Chondrocyte (in vitro differentiated cells): ENCODE measurements around the gene JTB. TPM values are rescaled to one million over a fixed set of nuclear protein-coding genes. Genes with fewer than 3 reads are reported as not detected.
A peak's percentile ranks its signal among the peaks of the same experiment; 100 is the strongest.

Experiments
- DNase-seq: peaks from one replicate; pipeline ENCODE4 v3.0.0; 2021; ENCODE audit warnings: mixed read lengths, low spot score
- H3K27ac Mint-ChIP-seq: one replicate; pipeline ENCODE4 v1.8.0; 2021; ENCODE audit warnings: mild to moderate bottlenecking, moderate library complexity, mixed read lengths; ENCODE audit not compliant: unreplicated experiment
- H3K27me3 Mint-ChIP-seq: 2 replicates; pipeline ENCODE4 v1.8.0; 2021; ENCODE audit warnings: low read depth, mixed read lengths
- H3K36me3 Mint-ChIP-seq: 2 replicates; pipeline ENCODE4 v1.8.0; 2021; ENCODE audit warnings: low read depth, mixed read lengths
- H3K4me1 Mint-ChIP-seq: 2 replicates; pipeline ENCODE4 v1.8.0; 2021; ENCODE audit warnings: low read depth, mild to moderate bottlenecking, mixed read lengths
- H3K4me3 Mint-ChIP-seq: one replicate; pipeline ENCODE4 v1.8.0; 2021; ENCODE audit warnings: mild to moderate bottlenecking, moderate library complexity, mixed read lengths; ENCODE audit not compliant: unreplicated experiment
- H3K9me3 Mint-ChIP-seq: 2 replicates; pipeline ENCODE4 v1.8.0; 2021; ENCODE audit warnings: low read depth, mixed read lengths
- CTCF ChIP-seq: fragments of 200-600 bp; sonication (generic); IDR thresholded peaks from 2 replicates; pipeline ENCODE4 v1.5.0; 2021; ENCODE audit warnings: antibody characterized with exemption, mild to moderate bottlenecking, moderate library complexity
- total RNA-seq: library from RNA; stranded (reverse); gene quantifications from 3 replicates; pipeline ENCODE4 v1.2.1, GENCODE V29; 2021

Gene JTB
- total RNA-seq, 1 donor from 2014 or later = 128 TPM

GRCh38 chr1:153962088-153963029 is 15.1 kb downstream of the JTB start:
- Mint-ChIP-seq H3K4me1 (peaks cover 71% of the 10 kb centered on the region), H3K9me3 (no peaks in the 10 kb centered on the region), H3K4me3 (peak overlapping the region; percentile 88), H3K27ac (peak overlapping the region; percentile 94), H3K36me3 (peaks cover 4% of the 10 kb centered on the region), H3K27me3 (no peaks in the 10 kb centered on the region)
- no peak for DNase-seq
- no peak for TF ChIP-seq CTCF

GRCh38 chr1:153961421-153961820 is 16.1 kb downstream of the JTB start:
- peak overlapping the region; percentile 88 for H3K4me3 Mint-ChIP-seq

GRCh38 chr1:153960206-153960605 is 17.3 kb downstream of the JTB start:
- peaks cover 4% of the 10 kb centered on the region for H3K36me3 Mint-ChIP-seq
- H3K27me3 Mint-ChIP-seq = no peaks in the 10 kb centered on the region
- DNase-seq = peak; percentile 88
- H3K9me3 Mint-ChIP-seq = no peaks in the 10 kb centered on the region
- H3K27ac Mint-ChIP-seq = no peak overlapping the region
- peaks cover 65% of the 10 kb centered on the region for H3K4me1 Mint-ChIP-seq
- no peak overlapping the region for H3K4me3 Mint-ChIP-seq
- TF ChIP-seq CTCF = no peak

More at GRCh38 chr1:153961421-153961820, 16.1 kb downstream of the JTB start:
- Mint-ChIP-seq H3K27me3 (no peaks in the 10 kb centered on the region), H3K36me3 (peaks cover 4% of the 10 kb centered on the region), H3K9me3 (no peaks in the 10 kb centered on the region), H3K4me1 (peaks cover 73% of the 10 kb centered on the region), H3K27ac (peak overlapping the region; percentile 94)
- no peak for DNase-seq
- no peak for TF ChIP-seq CTCF

GRCh38 chr1:153959454-153959853 is 18.0 kb downstream of the JTB start:
- no peak for DNase-seq
- H3K27ac Mint-ChIP-seq = peak overlapping the region; percentile 97

GRCh38 chr1:153958961-153959260 is 18.6 kb downstream of the JTB start:
- Mint-ChIP-seq H3K4me3 (peak overlapping the region; percentile 98), H3K4me1 (peaks cover 60% of the 10 kb centered on the region), H3K27me3 (no peaks in the 10 kb centered on the region), H3K9me3 (no peaks in the 10 kb centered on the region), H3K36me3 (peaks cover 7% of the 10 kb centered on the region), H3K27ac (peak overlapping the region; percentile 97)
- DNase-seq = no peak
- TF ChIP-seq CTCF = no peak

More at GRCh38 chr1:153959454-153959853, 18.0 kb downstream of the JTB start:
- Mint-ChIP-seq H3K4me1 (peaks cover 61% of the 10 kb centered on the region), H3K9me3 (no peaks in the 10 kb centered on the region), H3K36me3 (peaks cover 4% of the 10 kb centered on the region), H3K4me3 (no peak overlapping the region), H3K27me3 (no peaks in the 10 kb centered on the region)
- TF ChIP-seq CTCF = no peak
